LoVo (cell line): ENCODE measurements around the gene LRRC41.
"Not testable (repeated sequence)": the region's sequence is repeated elsewhere in the genome, so short reads cannot be mapped to it uniquely, and the experiment has no call there.

Experiments
- DNase-seq: peaks from one replicate; pipeline ENCODE4 v3.0.0-alpha.2; 2016; ENCODE audit warnings: low spot score

LRRC41 gene

DNA sequence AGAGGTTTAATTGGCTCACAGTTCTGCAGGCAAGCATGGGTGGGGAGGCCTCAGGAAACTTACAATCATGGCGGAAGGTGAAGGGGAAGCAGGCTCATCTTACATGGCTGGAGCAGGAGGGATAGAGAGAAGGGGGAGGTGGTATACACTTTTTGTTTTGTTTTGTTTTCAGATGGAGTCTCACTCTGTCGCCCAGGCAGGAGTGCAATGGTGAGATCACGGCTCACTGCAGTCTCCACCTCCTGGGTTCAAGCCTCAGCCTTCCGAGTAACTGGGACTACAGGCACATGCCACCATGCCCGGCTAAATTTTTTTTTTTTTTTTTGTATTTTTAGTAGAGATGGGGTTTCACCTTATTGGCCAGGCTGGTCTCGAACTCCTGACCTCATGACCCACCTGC, 18.8 kb upstream of the LRRC41 start:
- DNase-seq: not testable (repeated sequence)

DNA sequence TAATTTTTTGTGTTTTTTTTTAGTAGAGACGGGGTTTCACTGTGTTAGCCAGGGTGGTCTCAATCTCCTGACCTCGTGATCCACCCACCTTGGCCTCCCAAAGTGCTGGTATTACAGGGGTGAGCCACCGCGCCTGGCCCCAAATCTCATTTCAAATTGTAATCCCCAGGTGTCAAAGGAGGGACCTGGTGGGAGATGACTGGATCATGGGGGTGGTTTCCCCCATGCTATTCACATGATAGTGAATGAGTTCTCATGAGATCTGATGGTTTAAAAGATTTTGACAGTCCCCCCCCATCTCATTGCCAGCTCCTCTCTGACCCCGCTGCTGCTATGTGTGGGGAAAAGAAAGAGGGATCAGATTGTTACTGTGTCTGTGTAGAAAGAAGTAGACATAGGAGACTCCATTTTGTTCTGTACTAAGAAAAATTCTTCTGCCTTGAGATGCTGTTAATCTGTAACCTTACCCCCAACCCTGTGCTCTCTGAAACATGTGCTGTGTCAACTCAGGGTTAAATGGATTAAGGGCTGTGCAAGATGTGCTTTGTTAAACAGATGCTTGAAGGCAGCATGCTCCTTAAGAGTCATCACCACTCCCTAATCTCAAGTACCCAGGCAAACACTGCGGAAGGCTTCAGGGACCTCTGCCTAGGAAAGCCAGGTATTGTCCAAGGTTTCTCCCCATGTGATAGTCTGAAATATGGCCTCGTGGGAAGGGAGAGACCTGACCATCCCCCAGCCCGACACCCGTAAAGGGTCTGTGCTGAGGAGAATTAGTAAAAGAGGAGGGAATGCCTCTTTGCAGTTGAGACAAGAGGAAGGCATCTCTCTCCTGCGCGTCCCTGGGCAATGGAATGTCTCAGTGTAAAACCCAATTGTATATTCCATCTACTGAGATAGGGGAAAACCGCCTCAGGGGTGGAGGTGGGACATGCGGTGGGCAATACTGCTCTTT, 16.8 kb upstream of the LRRC41 start:
- not testable (repeated sequence) for DNase-seq

- DNase-seq: not testable (repeated sequence)
Measured at GRCh38 chr1:46319301-46319700, 15.9 kb upstream of the LRRC41 start.

- no peak for DNase-seq
Measured at GRCh38 chr1:46317323-46317722, 13.9 kb upstream of the LRRC41 start.

DNA sequence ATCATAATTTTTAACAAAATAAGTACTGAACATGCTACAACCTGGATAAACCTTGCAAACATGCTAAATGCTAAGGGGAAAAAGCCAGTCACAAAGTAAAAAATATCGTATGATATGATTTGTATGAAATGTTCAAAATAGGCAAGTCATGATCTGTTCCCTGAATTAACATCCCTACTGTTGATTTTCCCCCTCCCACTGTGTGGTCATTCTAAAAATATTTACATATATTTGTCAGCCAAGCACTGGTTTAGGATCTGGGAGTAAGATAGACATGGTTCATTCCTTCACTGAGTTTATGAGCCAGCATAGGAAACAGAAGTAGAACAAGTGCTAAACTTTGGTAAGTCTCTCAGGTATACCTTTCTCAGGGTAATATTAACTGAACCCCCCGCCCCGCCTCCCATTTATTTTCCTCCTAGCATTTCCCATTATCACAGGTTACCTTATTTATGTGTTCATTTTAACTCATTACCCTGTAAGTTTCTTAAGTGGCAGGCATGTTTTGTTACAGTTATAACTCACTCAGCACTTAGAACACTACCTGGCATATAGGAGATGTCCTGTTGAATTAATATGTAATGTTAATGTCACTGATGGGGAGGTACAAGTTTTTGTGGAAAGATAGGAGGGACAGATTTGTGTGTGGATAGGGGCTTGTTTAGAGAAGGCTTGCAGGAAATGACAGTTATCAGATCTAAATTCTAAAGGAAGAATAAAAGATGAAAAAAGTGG, 12.4 kb upstream of the LRRC41 start:
- no peak for DNase-seq

GRCh38 chr1:46310321-46310720, 6.9 kb upstream of the LRRC41 start:
- DNase-seq: no peak

DNA sequence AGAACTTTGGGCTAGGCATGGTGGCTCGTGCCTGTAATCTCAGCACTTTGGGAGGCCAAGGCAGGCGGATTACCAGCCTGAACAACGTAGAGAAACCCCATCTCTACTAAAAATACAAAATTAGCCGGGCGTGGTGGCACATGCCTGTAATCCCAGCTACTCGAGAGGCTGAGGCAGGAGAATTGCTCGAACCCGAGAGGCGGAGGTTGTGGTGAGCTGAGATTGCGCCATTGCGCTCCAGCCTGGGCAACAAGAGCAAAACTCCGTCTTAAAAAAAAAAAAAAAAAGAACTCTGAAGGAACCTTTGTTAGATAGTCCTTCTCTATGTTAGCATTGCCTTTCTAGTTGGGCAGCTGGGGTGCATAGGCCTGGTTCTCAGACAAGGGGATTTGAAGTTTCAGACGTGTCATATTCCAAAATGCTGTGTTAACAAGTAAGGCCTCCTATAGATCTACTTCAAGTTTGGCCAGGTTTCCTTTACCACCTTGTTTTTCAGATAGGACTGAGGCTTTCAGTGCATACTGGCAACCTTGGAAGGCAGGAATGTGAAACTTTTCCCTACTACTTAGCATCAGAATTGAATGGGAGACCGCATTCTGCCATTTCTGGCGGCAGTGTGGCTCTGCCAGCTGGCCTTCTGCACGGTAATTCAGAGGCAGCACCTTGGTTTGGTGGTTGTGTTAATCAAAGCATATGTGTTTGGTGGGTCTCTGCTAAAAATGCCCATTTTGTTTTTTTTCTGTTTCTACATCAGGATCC, 6.2 kb upstream of the LRRC41 start:
- DNase-seq: no peak

DNA sequence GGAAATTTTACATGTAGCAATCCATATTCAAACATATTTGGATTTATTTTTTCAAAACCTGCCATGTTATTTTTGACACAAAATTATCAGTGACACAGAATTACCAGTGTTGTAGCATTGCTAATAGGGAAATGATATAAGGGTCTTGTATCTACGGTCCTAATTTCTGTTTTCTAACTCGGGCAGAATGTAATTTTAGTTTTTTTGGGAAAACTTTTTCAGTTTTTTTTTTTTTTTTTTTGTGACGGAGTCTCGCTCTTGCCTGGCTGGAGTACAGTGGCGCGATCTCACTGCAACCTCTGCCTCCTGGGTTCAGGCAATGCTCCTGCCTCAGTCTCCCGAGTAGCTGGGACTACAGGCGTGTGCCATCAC, 2.7 kb upstream of the LRRC41 start:
- DNase-seq: no peak

DNA sequence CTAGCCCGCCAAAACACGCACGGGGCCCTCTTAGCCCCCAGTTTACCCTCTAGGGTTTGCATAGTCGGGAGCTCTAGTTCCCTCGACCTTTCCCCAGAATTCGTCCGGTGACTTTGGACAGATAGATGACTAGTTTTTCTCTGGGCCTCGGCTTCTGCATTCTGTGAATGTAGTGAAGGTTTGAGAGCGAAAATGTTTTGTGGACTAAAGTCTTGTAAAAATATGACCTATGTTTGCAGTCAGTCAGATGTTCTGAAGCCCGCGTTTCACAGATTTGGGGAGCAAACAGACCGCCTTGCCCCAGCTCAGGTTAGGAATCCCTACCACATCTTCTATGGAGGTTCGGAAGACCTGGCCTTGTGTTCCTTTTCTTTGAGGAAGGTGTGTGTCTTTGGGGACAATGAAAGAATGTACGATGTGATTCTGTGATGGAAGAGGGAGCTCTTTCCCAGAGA, 483 bp upstream of the LRRC41 start:
- DNase-seq: no peak

- DNase-seq: peak; percentile 9
Measured at GRCh38 chr1:46302641-46303037, 777 bp downstream of the LRRC41 start.

DNA sequence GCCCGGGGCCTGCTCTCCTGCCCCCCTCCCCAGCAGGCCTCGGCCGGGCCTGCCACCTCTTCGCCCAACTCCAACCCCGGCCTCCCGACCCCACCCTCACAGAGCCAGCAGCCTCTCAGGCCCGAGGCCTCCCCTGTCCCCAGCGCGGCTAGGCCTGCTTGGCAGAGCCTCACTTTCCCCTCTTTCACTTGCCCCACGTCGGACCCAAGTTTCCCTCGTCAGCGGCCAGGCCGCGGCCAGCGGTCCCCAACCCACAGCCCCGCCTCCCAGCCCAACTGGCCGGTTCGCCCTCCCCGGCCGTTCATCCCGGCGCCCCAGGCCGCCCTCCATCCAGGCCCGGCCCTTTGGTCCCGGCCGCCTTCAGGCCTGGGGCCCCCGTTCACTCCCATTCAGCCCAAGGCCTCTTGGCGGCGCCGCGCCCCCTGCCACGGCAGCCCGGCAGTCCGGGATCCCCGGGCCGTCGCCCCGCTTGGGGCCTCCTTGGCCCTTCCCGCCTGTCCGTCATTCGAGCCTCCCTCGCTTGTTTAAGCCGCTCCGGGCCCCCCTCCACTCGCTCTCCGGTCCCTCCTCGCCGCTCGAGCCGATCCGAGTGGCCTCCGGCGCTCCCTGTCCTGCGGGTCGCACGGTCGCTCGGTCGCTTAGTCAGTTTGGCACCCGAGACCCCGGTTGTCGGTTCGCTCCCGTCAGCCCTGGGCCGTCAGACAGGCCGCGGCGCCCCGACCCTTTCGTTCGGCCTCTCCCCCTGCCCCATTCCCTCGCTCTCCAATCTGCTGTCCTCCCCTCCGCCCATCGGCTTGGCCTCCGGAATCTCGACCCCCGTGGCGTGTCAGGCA, 1.4 kb downstream of the LRRC41 start:
- DNase-seq: peak; percentile 25

DNA sequence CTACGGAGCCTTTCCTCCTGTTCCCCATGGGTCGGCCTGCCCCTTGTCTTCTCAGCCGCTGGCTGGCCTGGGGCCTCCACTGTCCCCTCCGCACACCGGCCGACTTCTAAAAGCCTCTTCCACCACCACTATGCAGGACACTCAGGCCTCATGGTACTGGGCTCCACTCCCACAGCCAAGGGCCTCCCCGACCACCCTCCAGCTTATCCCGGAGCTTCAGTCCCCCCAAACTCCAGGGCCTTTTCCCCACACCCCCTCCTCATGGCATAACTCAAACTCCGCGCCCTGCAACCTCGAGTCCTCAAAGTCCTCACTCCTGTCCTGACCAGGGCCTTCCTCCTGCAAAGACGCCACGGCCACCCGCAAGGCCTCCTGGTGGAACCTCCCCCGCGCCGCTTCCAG, 2.0 kb downstream of the LRRC41 start:
- no peak for DNase-seq

GRCh38 chr1:46300673-46301405, 2.6 kb downstream of the LRRC41 start:
- no peak for DNase-seq

- no peak for DNase-seq
Measured at GRCh38 chr1:46298387-46298786, 5.0 kb downstream of the LRRC41 start.

GRCh38 chr1:46295306-46295705, 8.1 kb downstream of the LRRC41 start:
- DNase-seq: no peak

GRCh38 chr1:46289976-46290375, 13.4 kb downstream of the LRRC41 start:
- DNase-seq: no peak

DNA sequence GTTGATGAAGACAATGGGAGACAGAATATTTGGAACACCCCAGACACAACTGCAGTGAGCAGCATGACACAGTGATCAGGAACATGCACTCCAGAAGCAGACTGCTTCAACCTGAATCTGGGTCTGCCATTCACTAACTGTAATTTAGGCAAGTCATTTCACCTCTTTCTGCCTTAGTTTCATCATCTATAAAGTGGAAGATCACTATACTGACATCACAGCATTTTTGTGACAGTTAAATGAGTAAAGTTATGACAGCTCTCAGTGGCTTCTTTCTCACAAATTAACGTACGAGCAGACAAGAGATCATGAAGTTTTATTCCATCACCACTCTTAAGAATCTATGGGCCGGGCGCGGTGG, 14.3 kb downstream of the LRRC41 start:
- no peak for DNase-seq

GRCh38 chr1:46288485-46289133, 14.8 kb downstream of the LRRC41 start:
- no peak for DNase-seq

GRCh38 chr1:46285730-46286477, 17.5 kb downstream of the LRRC41 start:
- no peak for DNase-seq
